Stimulated activated CD8-positive, alpha-beta memory T cell treated with anti-CD3 and anti-CD28 coated beads, Interleukin-15, amount 100 ng/mL, for 4 hours (primary cell): ENCODE measurements around the gene NMT1.
A peak's percentile ranks its signal among the peaks of the same experiment; 100 is the strongest.
"Not testable (repeated sequence)": the region's sequence is repeated elsewhere in the genome, so short reads cannot be mapped to it uniquely, and the experiment has no call there.

ENCODE experiments used
- DNase-seq, 2 donors: peaks; one replicate each; pipeline ENCODE4 v3.0.0-alpha.2; 2020; ENCODE audit warnings: low read depth in 2 of 2

Gene NMT1

DNA sequence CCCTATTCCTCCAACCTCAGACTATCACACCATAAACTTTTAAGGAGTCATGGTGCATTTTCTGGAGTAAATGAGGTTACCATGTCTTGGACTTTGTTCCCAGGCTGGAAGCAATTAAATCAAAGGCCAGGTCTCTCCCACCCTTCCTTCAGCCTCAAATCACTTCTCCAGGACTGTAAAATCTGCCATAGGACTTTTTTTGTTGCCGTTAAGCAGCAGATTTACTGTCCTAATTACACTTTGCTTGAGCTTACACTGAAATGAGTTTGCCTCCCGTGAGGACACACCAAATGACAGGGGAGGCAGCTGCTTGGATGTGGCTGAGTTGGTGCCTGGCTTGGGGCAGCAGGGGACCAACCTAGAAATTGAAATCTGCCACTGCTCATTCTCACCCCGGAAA lies 24.4 kb upstream of the NMT1 start:
- DNase-seq: no peak

DNA sequence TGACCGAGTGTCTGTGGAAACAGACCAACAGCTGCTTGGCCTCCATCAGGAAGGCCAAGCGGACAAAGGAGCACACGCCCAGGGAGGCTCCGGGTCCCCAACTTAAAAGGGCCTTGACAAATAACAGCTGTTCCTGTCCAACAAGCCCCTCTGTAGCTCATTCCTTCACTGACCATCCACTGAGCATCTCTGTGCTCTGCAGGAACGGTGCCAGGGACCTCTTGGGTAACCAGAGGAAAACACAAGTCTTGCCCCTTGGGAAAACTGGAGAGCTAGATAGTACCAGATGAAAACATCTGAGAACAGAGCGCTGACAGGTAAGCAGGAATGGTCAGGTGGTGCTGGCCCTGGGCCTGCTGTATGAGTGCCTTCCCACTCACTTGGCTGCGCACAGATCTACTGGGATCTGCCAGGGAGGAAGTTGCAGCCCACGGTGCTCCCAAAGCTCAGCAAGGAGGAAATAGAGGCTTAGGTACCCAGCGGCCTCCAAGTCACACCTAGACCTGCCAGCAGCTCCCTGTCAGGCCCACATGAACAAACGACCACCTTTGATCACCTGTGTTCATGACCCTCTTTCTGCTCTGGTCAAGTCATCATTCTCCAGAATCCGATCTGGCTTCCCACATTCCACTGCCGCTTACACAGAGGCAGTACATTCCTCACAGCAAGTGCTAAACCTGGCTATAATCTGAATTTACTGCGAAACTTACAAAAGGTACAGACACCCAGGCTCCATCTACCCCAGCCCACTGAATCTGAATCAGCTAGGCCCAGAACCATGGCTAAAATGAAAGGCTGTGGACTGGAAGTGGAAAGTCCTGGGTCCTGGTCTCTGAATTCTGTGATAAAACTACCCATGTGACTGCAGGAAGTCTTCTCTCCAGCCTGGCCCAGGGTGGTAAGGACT lies 22.1 kb upstream of the NMT1 start:
- no peak for DNase-seq

DNA sequence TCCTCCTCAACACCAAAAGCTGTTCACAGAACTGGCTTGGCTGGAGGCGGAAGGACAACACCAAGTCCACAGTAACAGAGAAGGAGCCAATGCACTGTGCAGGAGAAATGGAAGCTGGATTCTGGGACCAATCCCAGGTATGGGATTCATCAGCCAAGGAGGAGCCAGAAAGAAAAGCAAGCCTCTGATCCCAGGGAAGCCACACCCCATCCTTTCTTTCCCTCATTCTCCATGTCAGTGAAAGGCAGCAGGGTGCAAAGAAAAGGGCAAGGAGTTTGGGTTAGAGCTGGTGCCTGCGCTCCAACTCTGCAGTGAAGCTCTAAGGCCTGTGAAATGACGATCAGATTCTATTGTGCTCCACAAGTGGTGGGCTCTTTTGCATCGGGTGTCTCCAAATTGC lies 20.7 kb upstream of the NMT1 start:
- DNase-seq: no peak

GRCh38 chr17:45042346-45043120 lies 18.6 kb upstream of the NMT1 start:
- no peak for DNase-seq

GRCh38 chr17:45043813-45044540 lies 17.1 kb upstream of the NMT1 start:
- no peak for DNase-seq

DNA sequence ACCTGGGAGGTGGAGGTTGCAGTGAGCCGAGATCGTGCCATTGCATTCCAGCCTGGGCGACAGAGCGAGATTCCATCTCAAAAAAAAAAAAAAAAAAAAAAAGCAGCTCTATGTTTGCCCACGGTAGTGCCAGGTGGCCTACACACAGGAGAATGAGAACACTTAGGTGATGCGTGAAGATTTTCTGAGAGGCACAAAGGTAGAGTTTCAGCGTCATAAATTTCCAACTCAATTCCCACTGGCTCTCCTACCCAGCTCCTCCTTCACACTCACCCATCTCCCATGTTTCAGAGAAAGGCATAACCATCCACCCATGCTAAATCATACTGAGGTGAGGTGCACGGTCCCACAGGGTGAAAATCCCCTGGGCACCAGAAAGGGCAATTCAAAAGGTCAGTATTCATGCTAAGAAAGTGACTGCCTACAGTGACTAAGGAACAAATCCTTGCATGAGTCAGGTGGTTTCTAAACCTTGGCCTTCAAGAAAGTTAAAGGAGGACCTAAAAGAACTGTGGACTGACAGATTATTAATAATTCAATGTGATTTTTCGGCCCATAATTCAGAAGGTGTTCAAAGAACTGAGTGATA lies 14.5 kb upstream of the NMT1 start:
- no peak for DNase-seq

DNA sequence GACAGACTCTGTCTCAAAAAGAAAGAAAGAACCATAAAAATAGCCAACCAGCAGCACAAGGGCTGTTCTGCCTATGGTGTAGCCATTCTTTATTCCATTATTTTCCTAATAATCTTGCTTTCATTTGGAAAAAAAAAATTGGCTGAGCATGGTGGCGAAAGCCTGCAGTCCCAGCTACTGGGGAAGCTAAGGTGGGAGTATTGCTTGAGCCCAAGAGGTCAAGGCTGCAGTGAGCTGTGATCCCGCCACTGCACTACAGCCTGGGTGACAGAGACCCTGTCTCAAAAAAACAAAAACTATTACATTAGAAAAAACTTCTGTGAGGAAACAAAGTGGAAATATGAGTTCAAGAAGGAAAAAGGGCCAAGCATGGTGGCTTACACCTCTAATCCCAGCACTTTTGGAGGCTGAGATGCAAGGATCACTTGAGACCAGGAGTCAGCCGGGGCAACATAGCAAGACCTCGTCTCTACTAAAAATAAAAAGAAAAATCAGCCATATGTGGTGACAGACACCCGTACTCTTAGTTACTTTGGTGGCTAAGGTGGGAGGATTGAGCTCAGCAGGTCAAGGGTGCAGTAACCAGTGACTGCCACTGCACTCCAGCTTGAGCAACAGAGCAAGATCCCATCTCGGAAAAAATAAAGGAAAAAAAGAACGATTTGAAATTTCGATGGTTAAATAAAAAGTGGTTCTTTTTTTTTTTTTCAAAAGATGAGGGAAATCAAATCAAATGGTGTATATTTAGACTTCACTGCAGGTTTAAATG lies 12.1 kb upstream of the NMT1 start:
- DNase-seq: no peak

- DNase-seq: peak in 1 of 2 donors; percentile 7
Observed at GRCh38 chr17:45050481-45051059, 10.5 kb upstream of the NMT1 start.

DNA sequence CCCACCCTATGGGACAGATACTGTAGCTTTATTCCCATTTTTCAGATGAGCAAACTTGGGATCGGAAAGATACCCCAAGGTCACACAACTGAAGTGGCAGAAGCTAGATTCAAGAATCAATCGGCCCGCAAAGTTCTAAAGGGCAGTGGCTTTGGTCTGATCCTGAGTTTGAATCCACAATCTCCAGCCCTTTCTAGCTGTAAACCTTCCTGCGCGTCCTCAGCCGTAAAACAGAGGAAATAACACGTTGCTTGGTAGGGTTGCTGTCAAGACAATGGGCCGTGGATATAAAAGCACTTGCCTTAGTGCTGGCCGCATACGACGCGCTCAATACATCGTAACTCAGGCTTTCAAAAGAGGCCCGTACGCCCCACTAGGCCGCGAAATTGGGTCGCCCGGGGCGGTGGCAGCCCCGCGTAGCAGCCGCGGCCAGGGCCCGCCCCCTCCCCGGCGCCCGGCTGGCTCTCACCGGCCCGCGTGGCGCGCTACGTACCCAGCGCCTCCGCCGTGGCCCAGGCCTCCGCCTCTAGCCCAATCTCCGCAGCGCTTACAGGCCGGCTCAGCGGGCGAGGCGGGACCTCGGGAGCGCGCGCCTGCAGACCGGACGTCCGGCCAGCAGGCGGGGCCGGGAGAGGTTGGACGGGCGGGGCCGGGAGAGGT lies 9.9 kb upstream of the NMT1 start, which contains the start of gene DCAKD:
Gene DCAKD, minus strand, starts transcription at position 573 of the 660 bp plus-strand sequence. CDS start 16,747 bp downstream, outside the sequence.
- DNase-seq: peak; percentile 74 to 81

GRCh38 chr17:45051720-45052051 lies 9.4 kb upstream of the NMT1 start:
- DNase-seq: not testable (repeated sequence)

DNA sequence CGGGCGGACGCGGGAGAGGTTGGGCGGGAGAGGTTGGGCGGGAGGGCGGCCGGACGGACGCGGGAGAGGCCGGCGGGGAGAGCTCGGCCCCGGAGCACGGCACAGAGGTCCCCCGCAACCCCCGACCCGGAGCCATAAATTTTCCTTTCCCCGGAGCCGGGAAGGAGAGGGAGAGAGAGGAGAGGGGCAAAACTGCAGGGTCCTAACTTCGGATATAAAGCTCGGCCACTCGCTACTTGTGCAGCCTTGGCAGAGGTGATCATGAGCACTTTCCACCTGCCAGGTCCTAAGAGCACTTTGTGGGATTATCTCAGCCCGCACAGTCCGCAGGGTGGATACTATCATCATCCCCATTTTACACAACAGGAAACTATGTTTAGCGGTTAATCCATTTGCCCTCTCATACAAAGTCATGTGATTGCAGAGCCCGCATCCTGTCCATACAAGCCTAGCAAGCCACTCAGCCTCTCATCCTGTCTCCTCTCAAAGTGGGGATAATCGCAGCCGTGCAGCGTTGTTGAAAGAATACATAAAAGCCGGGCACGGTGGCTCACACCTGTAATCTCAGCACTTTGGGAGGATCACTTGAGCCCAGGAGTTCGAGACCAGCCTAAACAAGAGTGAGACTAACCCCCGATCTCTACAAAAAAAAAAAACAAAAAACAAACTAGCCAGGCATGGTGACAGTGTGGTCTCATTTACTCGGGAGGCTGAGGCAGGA lies 8.9 kb upstream of the NMT1 start:
- peak in 1 of 2 donors; percentile 4 for DNase-seq

- no peak for DNase-seq
Observed at GRCh38 chr17:45060382-45060796, 728 bp upstream of the NMT1 start.

DNA sequence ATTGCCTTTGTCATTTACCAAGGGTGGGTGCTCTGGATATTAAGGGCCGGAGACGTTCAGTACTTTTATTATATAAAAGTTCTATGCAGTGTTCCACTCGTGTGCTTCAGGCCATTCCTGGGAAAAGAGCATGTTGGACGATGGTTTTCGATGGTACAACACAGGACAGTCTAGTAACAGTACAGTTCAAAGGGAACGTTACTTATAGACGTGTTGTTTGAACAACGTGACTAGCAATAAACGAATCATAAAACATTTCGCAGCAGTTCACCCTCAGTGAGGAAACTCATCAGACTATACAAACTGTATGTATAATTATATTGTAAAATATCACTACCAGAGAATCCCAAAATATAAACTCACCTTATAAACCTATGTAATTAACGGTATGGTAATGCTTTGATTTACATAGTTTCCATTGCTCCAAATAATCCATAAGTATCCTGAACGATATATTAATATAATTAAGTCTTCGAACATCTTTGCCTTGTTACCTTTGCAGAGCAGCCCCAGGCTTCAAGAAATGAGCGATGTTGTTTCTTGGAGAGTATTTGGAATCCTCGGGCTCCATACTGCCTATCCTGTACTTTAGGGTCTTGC lies 589 bp downstream of the NMT1 start:
- DNase-seq: no peak

GRCh38 chr17:45063198-45063597 lies 2.1 kb downstream of the NMT1 start:
- no peak for DNase-seq

DNA sequence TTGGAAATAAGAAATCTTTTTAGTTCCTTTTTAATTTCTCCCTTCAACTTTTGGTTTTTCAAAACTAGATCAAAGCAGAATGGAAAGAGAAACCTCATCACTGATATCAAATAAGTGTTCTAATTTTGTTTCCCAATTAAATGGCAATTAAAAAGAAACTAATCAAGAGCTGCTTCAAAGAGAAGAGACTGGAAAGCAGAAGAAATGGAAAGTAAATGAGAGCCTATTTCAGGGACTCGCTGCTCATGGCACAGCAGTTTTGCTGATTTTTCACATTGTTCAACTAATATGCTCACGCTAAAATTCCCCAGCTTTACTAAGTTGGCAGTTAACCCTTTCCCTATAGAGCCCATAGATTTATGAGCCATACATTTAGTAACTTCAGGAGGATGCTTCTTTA lies 6.5 kb downstream of the NMT1 start:
- no peak for DNase-seq

DNA sequence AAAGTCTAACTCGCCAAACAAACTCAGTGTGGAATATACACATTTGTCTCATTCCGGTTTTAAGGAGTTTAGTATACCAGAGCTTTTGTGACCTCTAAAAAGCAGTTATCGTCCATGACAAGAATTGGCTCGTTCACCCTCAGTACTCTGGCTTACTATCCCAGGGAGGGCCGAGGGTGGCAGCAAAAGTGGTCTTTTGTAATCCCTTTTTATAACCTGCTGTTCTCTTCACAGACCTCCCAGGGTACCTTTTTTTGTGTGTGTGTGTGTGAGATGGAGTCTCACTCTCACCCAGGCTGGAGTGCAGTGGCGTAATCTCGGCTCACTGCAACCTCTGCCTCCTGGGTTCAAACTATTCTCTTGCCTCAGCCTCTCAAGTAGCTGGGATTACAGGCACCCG lies 8.9 kb downstream of the NMT1 start:
- DNase-seq: no peak

DNA sequence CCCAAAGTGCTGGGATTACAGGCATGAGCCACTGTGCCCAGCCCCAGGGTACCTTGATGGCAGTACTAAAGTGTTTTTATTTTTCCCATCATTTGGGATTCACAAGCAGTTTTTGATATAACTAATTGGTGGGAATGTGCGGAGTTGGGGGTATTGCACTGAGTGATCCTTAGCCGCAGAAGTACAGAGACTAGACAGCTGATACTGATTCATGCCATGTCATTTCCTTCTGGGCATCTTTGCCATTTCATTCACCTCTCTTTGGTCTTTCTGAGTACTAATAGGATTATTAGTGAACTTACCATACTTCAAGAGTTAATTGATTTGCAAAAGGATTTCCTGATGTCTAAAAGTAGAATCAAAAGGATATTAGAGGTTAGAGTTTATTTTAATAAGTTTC lies 9.7 kb downstream of the NMT1 start:
- DNase-seq: no peak

GRCh38 chr17:45073414-45074070 lies 12.4 kb downstream of the NMT1 start:
- DNase-seq: no peak

- DNase-seq: no peak
Observed at GRCh38 chr17:45077643-45078042, 16.5 kb downstream of the NMT1 start.
